Spleen (tissue), 7 donors: ENCODE measurements around the gene POLRMT.

ENCODE experiments used
- CTCF ChIP-seq, 11 experiments: fragments of 200-600 bp in 7 of 11; fragments of 450-650 bp in 4 of 11; sonication (generic) in 4 of 11; IDR thresholded peaks in 8 of 11; conservative IDR thresholded peaks in 3 of 11; 1 replicate in 7 of 11; 2 replicates in 4 of 11; pipeline versions ENCODE4 v1.4.0 to v1.8.0; 2016 to 2021; ENCODE audit warnings: antibody characterized with exemption in 11 of 11, inconsistent platforms in 4 of 11, mild to moderate bottlenecking in 1 of 11
- POLR2AphosphoS5 ChIP-seq, 3 donors: sonication (generic); formaldehyde crosslinking; IDR thresholded peaks; one replicate each; pipeline ENCODE4 v1.5.1; 2017; ENCODE audit warnings: antibody characterized with exemption in 3 of 3
- donor health status: DM: no; HTN: no; CAD: no; lungs with moderate emphysema.
- donor health status: DM: no; HTN: no; CAD: no.
- donor health status: DM: no; HTN: no; CAD: no.

- no peak for TF ChIP-seq CTCF (IDR thresholded peaks at IDR 0.05 in 8 of 11, conservative IDR thresholded peaks at IDR 0.05 in 3 of 11)
- no peak for TF ChIP-seq POLR2AphosphoS5 (IDR thresholded peaks at IDR 0.05)
Measured at GRCh38 chr19:677601-678436, 44.5 kb upstream of the POLRMT start.
